22Rv1 (cell line): Measurements from ENCODE around the gene OPALIN.
A peak's percentile ranks its signal among the peaks of the same experiment; 100 is the strongest.

Experiments used
- H3K27ac ChIP-seq: fragments of 450-650 bp; 2 replicates; pipeline ENCODE4 v1.5.1; 2017
- CTCF ChIP-seq: fragments of 450-650 bp; IDR thresholded peaks from 2 replicates; pipeline ENCODE4 v1.5.1; 2017; ENCODE audit warnings: mild to moderate bottlenecking
- ZFX ChIP-seq: fragments of 450-650 bp; IDR thresholded peaks from 2 replicates; pipeline ENCODE4 v1.6.1; 2017; ENCODE audit warnings: antibody characterized with exemption, borderline replicate concordance

The OPALIN gene

GRCh38 chr10:96384506-96384905 is 25.7 kb upstream of the OPALIN start:
- no peak for TF ChIP-seq ZFX
- no peak for TF ChIP-seq CTCF
- H3K27ac ChIP-seq: no peak overlapping the region

GRCh38 chr10:96380821-96381220 is 22.0 kb upstream of the OPALIN start:
- H3K27ac ChIP-seq: no peak overlapping the region
- TF ChIP-seq CTCF: no peak
- TF ChIP-seq ZFX: no peak

GRCh38 chr10:96379758-96380157 is 21.0 kb upstream of the OPALIN start:
- no peak overlapping the region for H3K27ac ChIP-seq
- TF ChIP-seq CTCF: no peak
- no peak for TF ChIP-seq ZFX

GRCh38 chr10:96378741-96379140 is 19.9 kb upstream of the OPALIN start:
- H3K27ac ChIP-seq: no peak overlapping the region
- TF ChIP-seq ZFX: no peak
- TF ChIP-seq CTCF: no peak

- no peak for TF ChIP-seq ZFX
- TF ChIP-seq CTCF: no peak
- no peak overlapping the region for H3K27ac ChIP-seq
Observed at GRCh38 chr10:96377816-96378294, 19.1 kb upstream of the OPALIN start.

GRCh38 chr10:96376483-96376882 is 17.7 kb upstream of the OPALIN start:
- no peak for TF ChIP-seq CTCF
- H3K27ac ChIP-seq: no peak overlapping the region

- TF ChIP-seq ZFX (no peak), CTCF (peak; percentile 97)
- no peak overlapping the region for H3K27ac ChIP-seq
Observed at GRCh38 chr10:96374985-96375830, 16.4 kb upstream of the OPALIN start.
